Stimulated activated CD4-positive, alpha-beta T cell treated with anti-CD3 and anti-CD28 coated beads, TNF-alpha, amount 100 ng/mL, for 1 hour (primary cell): ENCODE measurements around the gene SEM1.
"Not testable (repeated sequence)": the region's sequence is repeated elsewhere in the genome, so short reads cannot be mapped to it uniquely, and the experiment has no call there.

Experiments
- DNase-seq, 3 donors: peaks; one replicate each; pipeline ENCODE4 v3.0.0-alpha.2; 2020; ENCODE audit warnings: low read depth in 3 of 3, low spot score in 1 of 3

The SEM1 gene

GRCh38 chr7:96701258-96701657 lies 8.4 kb downstream of the SEM1 start:
- DNase-seq: no peak

- no peak for DNase-seq
These were observed 9.1 kb downstream of the SEM1 start for GRCh38 chr7:96700516-96700915.

- no peak for DNase-seq
These were observed 10.3 kb downstream of the SEM1 start for GRCh38 chr7:96699219-96699871.

- not testable (repeated sequence) for DNase-seq
These were observed 11.2 kb downstream of the SEM1 start for GRCh38 chr7:96698449-96698848.

GRCh38 chr7:96697822-96698221 lies 11.8 kb downstream of the SEM1 start:
- no peak for DNase-seq

GRCh38 chr7:96695581-96695980 lies 14.1 kb downstream of the SEM1 start:
- DNase-seq: no peak

GRCh38 chr7:96694082-96694481 lies 15.6 kb downstream of the SEM1 start:
- DNase-seq: no peak

- no peak for DNase-seq
These were observed 17.9 kb downstream of the SEM1 start for GRCh38 chr7:96691702-96692101.

- DNase-seq: no peak
These were observed 20.2 kb downstream of the SEM1 start for GRCh38 chr7:96689414-96689813.

GRCh38 chr7:96686305-96686704 lies 23.3 kb downstream of the SEM1 start:
- DNase-seq: no peak

- no peak for DNase-seq
These were observed 23.9 kb downstream of the SEM1 start for GRCh38 chr7:96685755-96686154.

GRCh38 chr7:96685353-96685752 lies 24.3 kb downstream of the SEM1 start:
- no peak for DNase-seq

GRCh38 chr7:96679886-96680285 lies 29.8 kb downstream of the SEM1 start:
- no peak for DNase-seq

- DNase-seq: no peak
These were observed 32.7 kb downstream of the SEM1 start for GRCh38 chr7:96676919-96677318.

GRCh38 chr7:96675548-96675947 lies 34.1 kb downstream of the SEM1 start:
- DNase-seq: no peak

GRCh38 chr7:96674565-96674964 lies 35.1 kb downstream of the SEM1 start:
- DNase-seq: no peak

GRCh38 chr7:96671854-96672253 lies 37.8 kb downstream of the SEM1 start:
- DNase-seq: no peak

- no peak for DNase-seq
These were observed 39.0 kb downstream of the SEM1 start for GRCh38 chr7:96670338-96671289.

GRCh38 chr7:96669812-96670211 lies 39.8 kb downstream of the SEM1 start:
- no peak for DNase-seq

- DNase-seq: no peak
These were observed 42.6 kb downstream of the SEM1 start for GRCh38 chr7:96667026-96667425.

- DNase-seq: no peak
These were observed 44.0 kb downstream of the SEM1 start for GRCh38 chr7:96665689-96666088.

GRCh38 chr7:96664793-96665192 lies 44.9 kb downstream of the SEM1 start:
- no peak for DNase-seq
